Urothelium cell line (cell line): ENCODE measurements around the gene ARHGAP5.
"Not testable (repeated sequence)": the region's sequence is repeated elsewhere in the genome, so short reads cannot be mapped to it uniquely, and the experiment has no call there.

Experiments
- DNase-seq: peaks from one replicate; pipeline ENCODE4 v3.0.0; 2011; ENCODE audit warnings: low spot score, mixed read lengths
- FAIRE-seq: peaks from 2 replicates; lab custom pipeline; 2011; peaks lifted over from hg19 to GRCh38; lab: Jason Lieb, UNC

Gene ARHGAP5

DNA sequence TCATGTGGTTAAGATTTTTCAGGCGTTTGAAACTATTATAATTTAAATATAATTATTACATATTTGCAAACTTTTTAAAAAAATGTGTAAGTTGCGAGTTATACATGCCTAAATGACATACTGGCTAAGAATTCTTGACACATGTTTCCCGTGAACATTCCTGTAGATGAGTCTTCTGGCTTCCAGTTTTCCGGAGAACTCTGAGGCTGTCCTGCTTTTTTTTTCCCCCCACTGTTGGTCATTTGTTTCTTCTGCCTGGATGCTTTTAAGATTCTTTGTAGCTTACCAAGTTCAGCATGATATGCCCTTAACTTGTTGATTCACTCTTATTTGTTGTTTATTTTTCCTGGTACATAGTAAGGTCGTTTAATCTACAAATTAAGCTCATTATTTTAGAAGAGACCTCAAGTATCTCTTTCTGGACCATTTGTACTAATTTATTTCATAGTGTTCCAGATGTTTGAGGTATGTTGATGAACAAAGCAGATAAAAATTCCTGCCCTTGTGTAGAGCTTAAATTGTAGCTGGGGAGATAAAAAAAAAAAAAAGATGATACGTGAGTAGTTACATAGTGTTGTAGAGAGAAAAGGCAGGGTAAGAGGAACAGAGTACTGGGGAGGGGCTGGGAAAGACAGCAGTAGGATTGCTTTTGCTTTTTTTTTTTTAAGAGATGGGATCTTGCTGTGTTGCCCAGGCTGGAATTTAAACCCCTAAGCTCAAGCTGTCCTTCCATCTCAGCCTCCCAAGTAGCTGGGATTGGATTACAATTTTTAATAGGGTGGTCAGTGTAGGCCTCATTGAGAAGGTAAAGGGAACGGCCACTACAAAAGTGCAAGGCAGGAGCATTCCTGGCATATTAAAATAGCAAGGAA, 32.8 kb downstream of the ARHGAP5 start:
- no peak for DNase-seq
- FAIRE-seq: no peak

DNA sequence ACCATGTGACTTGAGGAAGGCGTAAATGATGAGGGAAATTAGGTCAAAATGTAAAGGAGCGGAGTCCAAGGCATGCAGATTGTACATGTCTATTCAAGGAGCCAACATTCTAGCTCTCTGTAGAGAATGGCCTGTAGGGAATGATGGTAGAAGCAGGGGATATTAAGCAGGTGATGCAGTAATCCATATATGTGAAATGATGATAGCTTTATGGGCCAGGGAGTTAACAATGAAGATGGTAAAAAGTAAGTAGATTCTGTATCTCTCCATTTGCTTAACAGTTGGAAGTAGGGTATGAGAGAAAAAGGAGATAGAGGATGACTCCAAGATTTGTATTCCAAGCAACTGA, 33.4 kb downstream of the ARHGAP5 start:
- no peak for FAIRE-seq
- no peak for DNase-seq

DNA sequence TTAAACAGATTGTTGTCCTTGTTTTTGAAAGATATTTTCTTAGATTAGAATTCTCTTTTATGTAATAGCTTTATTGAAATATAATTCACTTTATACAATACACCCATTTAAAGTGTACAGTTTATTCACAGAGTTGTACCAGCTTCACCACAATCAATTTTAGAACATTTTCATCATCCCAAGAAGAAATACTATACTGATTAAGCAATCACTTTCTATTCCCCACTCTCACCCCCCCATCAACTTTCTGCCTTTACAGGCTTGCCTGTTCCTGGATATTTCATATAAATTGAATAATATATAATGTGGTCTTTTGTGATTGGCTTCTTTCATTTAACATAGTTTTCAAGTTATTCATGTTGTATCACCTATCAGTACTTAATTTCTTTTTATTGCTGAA, 44.4 kb downstream of the ARHGAP5 start:
- DNase-seq: no peak
- FAIRE-seq: no peak

DNA sequence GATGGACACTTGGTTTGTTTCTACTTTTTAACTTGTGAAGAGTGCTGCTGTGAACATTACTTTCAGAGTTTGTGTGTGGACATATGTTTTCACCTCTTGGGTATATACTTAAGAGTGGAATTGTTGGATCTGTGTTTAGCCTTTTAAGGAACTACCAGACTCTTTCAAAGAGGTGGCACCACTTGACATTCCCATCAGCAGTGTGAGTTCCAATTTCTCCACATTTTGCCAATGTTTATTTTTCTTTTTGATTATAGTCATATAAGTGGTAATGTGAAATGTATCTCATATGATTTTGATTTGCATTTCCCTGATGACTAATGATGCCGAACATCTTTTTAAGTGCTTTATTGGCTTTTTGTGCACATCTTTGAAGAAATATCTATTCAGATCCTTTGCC, 44.8 kb downstream of the ARHGAP5 start:
- FAIRE-seq: no peak
- DNase-seq: no peak

DNA sequence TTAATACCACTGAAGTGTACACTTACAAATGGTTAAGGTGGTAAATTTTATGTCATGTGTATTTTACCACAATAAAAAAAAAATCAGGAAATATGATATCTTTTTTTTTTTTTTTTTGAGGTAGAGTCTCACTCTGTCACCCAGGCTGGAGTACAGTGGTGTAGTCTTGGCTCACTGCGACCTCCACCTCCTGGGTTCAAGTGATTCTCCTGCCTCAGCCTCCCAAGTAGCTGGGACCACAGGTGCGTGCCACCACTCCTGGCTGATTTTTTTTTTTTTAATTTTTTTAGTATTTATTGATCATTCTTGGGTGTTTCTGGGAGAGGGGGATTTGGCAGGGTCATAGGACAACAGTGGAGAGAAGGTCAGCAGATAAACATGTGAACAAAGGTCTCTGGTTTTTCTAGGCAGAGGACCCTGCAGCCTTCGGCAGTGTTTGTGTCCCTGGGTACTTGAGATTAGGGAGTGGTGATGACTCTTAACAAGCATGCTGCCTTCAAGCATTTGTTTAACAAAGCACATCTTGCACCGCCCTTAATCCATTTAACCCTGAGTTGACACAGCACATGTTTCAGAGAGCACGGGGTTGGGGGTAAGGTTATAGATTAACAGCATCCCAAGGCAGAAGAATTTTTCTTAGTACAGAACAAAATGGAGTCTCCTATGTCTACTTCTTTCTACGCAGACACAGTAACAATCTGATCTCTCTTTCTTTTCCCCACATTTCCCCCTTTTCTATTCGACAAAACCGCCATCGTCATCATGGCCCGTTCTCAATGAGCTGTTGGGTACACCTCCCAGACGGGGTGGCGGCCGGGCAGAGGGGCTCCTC, 50.0 kb downstream of the ARHGAP5 start:
- not testable (repeated sequence) for DNase-seq, FAIRE-seq

DNA sequence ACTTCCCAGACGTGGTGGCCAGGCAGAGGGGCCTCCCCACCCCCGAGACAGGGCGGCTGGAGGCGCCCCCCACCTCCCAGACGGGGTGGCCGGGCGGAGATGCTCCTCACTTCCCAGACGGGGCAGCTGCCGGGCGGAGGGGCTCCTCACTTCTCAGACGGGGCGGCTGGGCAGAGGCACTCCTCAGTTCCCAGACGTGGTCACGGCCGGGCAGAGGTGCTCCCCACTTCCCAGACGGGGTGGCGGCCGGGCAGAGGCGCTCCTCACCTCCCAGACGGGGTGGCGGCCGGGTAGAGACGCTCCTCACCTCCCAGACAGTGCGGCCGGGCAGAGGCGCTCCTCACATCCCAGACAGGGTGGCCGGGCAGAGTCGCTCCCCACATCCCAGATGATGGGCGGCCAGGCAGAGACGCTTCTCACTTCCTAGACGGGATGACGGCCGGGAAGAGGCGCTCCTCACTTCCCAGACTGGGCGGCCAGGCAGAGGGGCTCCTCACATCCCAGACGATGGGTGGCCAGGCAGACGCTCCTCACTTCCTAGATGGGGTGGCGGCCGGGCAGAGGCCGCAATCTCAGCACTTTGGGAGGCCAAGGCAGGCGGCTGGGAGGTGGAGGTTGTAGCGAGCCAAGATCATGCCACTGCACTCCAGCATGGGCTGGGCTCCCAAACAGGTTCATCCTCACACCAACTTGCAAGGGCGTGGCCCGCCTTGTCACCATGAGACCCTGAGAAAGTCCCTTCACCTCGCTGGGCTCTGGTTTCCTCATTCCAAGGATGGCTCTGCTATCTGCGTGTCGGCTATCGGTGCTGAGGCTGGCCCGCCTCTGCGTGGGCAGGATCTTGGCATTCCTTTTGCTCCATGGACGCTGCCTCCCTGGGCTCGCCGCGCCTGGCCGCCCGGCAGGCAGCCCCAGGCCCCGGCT, 50.9 kb downstream of the ARHGAP5 start:
- DNase-seq, FAIRE-seq: not testable (repeated sequence)

DNA sequence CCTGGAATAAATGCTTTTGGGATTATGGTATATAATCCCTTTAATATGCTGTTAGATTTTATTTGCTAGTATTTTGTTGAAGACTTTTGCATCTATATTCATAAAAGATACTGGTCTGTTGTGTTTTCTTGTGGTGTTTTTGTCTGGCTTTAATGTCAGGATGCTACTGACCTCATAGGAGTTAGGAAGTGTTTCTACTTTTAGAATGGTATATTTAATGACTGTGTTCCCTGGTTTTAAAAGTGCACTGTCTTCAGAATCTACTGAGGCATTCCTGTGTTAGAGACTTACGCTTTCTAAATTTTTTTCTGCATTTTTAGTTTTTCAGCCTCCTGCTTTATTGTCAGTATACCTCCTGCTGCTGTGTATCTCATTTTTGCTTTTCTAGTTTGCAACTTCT, 51.6 kb downstream of the ARHGAP5 start:
- FAIRE-seq: no peak
- DNase-seq: no peak

DNA sequence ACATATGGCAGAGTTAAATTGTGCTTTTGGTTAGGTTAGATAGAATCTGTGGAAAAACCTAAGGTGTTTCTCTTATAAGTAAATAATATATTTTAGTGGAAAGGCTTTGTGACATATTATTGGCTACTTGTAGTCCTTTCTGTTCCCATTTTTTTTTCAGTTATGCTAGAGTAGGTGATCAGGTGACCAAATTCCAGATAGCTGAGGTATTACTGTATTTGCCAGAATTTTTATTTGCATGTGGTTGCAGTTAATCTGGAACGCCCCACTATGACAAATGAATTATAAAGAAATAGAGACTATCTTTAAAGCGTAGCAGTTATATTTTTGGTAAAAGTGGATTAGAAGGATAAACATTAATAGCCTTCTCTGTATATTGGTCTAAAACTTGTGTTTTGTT, 52.0 kb downstream of the ARHGAP5 start:
- no peak for FAIRE-seq
- DNase-seq: peak; percentile 21

DNA sequence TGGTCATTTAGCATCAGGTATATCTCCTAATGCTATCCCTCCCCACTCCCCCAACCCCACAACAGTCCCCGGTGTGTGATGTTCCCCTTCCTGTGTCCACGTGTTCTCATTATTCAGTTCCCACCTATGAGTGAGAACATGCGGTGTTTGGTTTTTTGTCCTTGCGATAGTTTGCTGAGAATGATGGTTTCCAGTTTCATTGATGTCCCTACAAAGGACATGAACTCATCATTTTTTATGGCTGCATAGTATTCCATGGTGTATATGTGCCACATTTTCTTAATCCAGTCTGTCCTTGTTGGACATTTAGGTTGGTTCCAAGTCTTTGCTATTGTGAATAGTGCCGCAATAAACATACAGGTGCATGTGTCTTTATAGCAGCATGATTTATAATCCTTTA, 54.6 kb downstream of the ARHGAP5 start:
- FAIRE-seq, DNase-seq: not testable (repeated sequence)

DNA sequence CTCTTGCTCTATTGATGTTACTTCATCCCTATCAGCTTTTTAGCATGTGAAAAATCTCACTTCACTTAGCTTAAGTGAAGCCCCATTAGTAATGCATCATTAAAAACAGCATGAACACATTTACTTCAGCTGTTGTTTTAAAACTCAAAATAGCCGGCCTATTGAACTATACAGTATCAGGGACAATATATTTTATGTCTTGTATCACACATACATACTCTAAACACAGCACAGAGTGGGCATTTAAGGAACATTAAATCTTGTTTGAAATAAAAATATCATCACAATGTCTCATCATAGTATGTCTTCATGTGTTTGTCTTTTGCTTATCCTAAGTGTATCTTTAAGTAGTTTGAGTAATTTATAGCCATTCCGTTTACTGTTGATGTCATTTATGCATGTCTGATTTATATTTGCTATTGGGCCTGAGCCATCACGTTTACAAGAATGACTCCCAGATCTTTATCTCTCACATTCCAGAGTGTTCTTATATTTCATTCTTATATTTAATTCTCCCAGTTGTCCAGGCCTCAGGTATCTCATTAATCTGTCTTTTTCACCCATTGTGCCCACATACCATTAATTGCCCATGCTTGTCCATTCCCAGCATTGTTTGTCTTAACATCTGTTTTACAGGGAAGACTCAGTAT, 57.5 kb downstream of the ARHGAP5 start:
- DNase-seq: no peak
- no peak for FAIRE-seq

DNA sequence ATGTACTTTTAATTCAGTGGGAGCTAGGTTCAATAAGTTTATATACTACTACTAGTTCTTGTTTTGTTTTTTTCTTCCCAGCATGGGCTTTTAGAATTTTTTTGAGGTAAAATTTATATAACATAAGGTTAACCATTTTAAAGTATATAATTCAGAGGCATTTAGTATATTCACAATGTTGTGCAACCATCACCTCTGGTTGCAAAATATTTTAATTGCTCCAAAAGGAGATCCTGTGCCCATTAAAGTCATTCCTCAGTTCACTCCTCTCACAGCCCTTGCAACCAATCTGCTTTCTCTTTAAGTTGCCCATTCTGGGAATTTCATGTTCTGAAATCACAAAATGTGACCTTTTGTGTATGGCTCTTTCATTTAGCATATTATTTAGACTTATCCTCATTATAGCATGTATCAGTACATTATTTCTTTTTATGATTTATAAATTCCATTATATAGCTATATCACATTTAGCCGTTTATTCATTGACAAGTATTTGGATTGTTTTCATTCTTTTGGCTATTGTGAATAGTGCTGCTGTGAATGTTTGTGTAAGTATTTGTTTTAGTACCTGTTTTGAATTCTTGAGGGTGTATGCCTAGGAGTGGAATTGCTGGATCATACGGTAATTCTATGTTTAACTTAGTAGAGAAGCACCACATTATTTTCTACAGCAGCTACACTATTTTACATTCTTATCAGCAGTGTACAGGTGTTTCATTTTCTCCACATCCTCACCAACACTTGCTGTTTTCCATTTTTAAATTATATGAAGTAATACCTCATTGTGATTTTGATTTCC, 59.1 kb downstream of the ARHGAP5 start:
- FAIRE-seq: no peak
- DNase-seq: no peak

DNA sequence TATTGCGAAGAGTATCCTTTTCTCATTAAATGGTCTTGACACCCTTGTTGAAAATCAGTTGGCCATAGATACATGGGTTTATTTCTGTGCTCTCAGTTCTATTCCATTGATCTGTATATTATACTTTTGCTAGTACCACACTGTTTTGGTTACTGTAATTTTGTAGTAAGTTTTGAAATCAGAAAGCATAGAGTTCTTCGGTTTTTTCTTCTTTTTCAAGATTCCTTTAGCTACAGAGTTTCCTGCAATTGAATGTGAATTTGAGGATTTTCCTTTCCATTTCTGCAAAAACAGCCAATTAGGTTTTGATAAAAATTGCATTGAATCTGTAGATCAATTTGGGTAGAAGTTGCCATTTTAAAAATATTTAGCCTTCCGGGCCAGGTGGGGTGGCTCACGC, 60.2 kb downstream of the ARHGAP5 start:
- no peak for FAIRE-seq
- DNase-seq: no peak

DNA sequence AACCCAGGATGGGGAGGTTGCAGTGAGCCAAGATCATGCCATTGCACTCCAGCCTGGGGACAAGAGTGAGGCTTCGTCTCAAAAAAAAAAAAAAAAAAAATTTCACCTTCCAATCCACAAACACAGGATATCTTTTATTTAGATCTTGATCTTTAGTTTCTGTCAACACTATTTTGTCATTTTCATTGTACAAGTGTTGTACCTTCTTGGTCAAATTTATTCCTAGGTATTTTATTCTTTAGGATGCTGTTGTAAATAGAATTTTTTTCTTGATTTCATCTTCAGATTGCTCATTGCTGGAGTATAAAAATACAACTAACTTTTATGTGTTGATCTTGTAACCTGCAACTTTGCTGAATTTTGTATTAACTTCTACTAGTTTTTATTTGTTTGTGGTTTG, 60.8 kb downstream of the ARHGAP5 start:
- no peak for DNase-seq

DNA sequence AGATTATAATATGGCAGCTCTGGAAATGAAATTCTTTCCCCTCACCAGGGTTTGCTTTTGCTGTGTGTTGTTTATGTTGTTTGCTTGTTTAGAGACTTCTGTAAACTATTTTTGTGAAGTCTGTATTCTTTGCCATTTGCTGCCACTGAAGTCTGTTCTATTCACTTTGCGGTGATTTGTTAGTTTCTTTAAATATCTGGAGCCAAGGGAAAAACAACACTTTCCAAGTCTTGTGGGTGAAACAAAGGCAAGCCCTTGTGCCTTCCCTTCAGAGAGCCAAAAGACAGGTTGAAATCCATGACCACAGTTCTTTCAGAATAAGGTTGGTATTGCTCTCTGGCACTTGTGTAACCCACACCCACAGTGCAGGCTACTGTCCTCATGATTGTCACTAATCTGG, 65.2 kb downstream of the ARHGAP5 start:
- FAIRE-seq: no peak
- no peak for DNase-seq

More for the DNA sequence above, 60.8 kb downstream of the ARHGAP5 start:
- FAIRE-seq: no peak

DNA sequence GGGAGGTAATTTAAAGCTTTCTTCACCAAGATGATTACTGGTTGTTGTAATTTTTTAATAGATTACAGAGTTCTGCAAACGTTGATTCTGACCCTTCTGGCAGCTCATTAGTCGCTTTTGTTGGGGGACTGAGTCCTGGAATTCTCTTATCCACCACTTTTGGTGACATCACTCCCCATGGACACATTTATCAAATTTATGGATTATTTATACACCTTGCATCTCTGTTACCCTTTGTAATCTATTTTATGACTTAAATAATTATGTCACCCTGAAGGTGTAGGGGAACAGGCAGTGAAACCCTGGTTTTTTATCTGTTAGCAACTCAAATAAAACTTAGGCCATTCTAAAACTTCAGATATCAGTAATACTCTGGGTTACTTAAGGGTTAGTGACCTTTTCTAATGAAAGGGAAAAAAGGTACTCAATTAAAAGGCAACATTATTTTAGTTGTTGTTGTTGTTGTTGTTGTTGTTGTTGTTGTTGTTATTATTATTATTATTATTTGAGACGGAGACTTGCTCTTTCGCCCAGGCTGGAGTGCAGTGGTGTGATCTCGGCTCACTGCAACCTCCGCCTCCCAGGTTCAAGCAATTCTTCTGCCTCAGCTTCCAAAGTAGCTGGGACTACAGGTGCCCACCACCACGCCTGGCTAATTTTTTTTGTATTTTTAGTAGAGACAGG, 65.8 kb downstream of the ARHGAP5 start:
- DNase-seq (no peak), FAIRE-seq (no peak)

DNA sequence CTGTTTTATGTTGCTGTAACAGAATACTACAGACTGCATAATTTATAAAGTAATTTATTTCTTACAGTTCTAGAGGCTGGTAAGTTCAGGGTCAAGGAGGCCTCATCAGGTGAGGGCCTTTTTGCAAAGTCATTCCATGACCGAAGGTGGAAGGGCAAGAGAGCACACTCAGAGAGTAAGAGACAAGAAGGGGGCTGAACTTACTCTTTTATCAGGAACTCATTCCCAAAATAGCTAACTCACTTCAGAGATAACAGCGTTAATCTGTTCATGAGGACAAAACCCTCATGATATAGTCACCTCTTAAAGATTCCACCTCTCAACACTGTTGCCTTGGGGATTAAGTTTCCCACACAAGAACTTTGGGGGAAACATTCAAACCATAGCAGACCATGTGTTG, 73.3 kb downstream of the ARHGAP5 start:
- FAIRE-seq: no peak
- DNase-seq: no peak

DNA sequence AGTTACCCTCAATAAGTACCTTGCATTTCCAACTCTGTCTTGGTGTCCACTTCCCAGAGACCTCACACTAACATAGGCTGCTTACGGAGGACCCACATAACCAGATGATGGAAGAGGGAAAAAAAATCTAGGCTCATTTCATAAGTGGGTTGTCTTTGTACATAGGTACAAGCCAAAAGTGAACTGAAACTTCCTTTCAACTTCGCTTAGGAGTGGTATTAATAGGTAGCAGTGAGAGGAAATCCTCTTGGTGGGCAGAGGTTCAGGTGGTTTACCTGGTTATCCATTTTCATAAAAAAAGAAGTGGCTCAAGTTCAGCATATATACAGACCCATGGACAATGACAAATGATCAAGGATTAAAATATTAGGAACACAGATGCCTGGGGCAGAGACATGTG, 88.9 kb downstream of the ARHGAP5 start:
- DNase-seq (no peak), FAIRE-seq (no peak)

DNA sequence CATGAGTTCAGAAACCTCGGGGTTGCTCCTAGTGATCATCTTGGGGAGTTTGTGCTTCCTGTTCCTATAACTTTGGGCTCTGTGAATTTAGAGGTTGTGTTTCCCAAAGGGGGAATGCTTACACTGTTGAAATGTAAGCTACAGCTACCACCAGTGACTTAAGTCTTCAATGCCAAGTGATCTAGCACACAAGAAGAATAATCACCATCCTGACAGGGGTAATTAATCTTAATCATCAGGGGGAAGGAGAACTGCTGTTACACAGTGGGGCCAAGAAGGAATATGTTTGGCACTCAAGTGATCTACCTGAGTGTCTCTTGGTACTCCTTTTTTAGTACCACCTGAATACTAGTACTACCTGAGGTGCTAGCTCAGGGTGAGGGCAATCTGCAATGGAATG, 89.8 kb downstream of the ARHGAP5 start:
- no peak for DNase-seq
- FAIRE-seq: no peak

DNA sequence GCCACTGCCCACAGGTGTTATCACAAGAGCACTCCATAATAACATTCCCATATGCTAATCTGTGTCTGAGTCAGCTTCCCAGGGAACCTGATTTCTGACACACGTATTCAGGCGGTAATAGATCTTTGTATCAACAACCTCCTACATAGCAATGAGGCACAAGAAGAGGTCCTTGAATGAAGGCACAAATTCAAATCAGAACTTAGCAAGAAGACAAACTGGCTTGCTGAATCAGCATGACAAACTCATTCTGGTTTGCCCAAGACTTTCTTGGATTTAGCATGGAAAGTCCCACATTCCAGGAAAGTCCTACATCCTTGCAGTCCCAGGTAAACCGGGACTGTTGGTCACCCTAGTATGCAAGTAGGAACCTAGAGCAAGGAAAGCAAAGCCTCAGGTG, 90.8 kb downstream of the ARHGAP5 start:
- no peak for FAIRE-seq
- no peak for DNase-seq
